NCI-H2107 treated with DMSO at 0.1 percent for 48 hours (cell line): Measurements from ENCODE around the gene OR1J1.

Experiments
- DNase-seq: peaks from one replicate; lab custom pipeline; 2025; ENCODE audit not compliant: unreplicated experiment; lab: John Stamatoyannopoulos, UW

The OR1J1 gene

GRCh38 chr9:122446819-122447484 lies 30.8 kb downstream of the OR1J1 start:
- DNase-seq: no peak

- no peak for DNase-seq
Observed at GRCh38 chr9:122445155-122445749, 32.5 kb downstream of the OR1J1 start.

GRCh38 chr9:122444041-122444733 lies 33.5 kb downstream of the OR1J1 start:
- no peak for DNase-seq

GRCh38 chr9:122442568-122442967 lies 35.2 kb downstream of the OR1J1 start:
- no peak for DNase-seq
